ENCODE data around the gene SLBP.

SLBP gene

GRCh38 chr4:1748465-1748995, 36.4 kb upstream of the SLBP start:
- peak; percentile 86 for DNase-seq (ENCODE audit: low spot score)

- no peak for DNase-seq (ENCODE audit: low spot score)
Observed at GRCh38 chr4:1747603-1747967, 35.5 kb upstream of the SLBP start.

- DNase-seq (ENCODE audit: low spot score), result no peak
Observed at GRCh38 chr4:1746919-1747602, 34.9 kb upstream of the SLBP start.

GRCh38 chr4:1746265-1746691, 34.2 kb upstream of the SLBP start:
- peak; percentile 84 for DNase-seq (ENCODE audit: low spot score)

GRCh38 chr4:1745697-1746096, 33.6 kb upstream of the SLBP start:
- DNase-seq (ENCODE audit: low spot score), result no peak

GRCh38 chr4:1745165-1745564, 33.0 kb upstream of the SLBP start:
- DNase-seq (ENCODE audit: low spot score), result no peak

- DNase-seq (ENCODE audit: low spot score), result no peak
Observed at GRCh38 chr4:1744552-1744951, 32.4 kb upstream of the SLBP start.

GRCh38 chr4:1743975-1744374, 31.9 kb upstream of the SLBP start:
- DNase-seq (ENCODE audit: low spot score), result no peak

- no peak for DNase-seq (ENCODE audit: low spot score)
Observed at GRCh38 chr4:1743551-1743950, 31.4 kb upstream of the SLBP start.

- no peak for DNase-seq (ENCODE audit: low spot score)
Observed at GRCh38 chr4:1741208-1741607, 29.1 kb upstream of the SLBP start.

GRCh38 chr4:1740021-1740545, 28.0 kb upstream of the SLBP start:
- no peak for DNase-seq (ENCODE audit: low spot score)

GRCh38 chr4:1739358-1739757, 27.2 kb upstream of the SLBP start:
- DNase-seq (ENCODE audit: low spot score), result no peak

- DNase-seq (ENCODE audit: low spot score), result no peak
Observed at GRCh38 chr4:1738410-1738809, 26.3 kb upstream of the SLBP start.

GRCh38 chr4:1737666-1738065, 25.5 kb upstream of the SLBP start:
- no peak for DNase-seq (ENCODE audit: low spot score)

- no peak for DNase-seq (ENCODE audit: low spot score)
Observed at GRCh38 chr4:1736812-1737211, 24.7 kb upstream of the SLBP start.

- no peak for DNase-seq (ENCODE audit: low spot score)
Observed at GRCh38 chr4:1735215-1735614, 23.1 kb upstream of the SLBP start.

- no peak for DNase-seq (ENCODE audit: low spot score)
Observed at GRCh38 chr4:1732911-1733310, 20.8 kb upstream of the SLBP start.

- DNase-seq (ENCODE audit: low spot score), result peak; percentile 44
Observed at GRCh38 chr4:1731180-1731579, 19.1 kb upstream of the SLBP start.

- no peak for DNase-seq (ENCODE audit: low spot score)
Observed at GRCh38 chr4:1730532-1731135, 18.5 kb upstream of the SLBP start.

GRCh38 chr4:1728061-1728980, 16.2 kb upstream of the SLBP start:
- DNase-seq (ENCODE audit: low spot score), result no peak

GRCh38 chr4:1727117-1728031, 15.3 kb upstream of the SLBP start:
- no peak for DNase-seq (ENCODE audit: low spot score)

All from activated CD4-positive, alpha-beta T cell treated with anti-CD3 and anti-CD28 coated beads, Interleukin-2, Interleukin-4, amounts not matched to agents 100 ng/mL and 50 ng/mL, durations not matched to agents 16 hours and 8 hours (primary cell).